Kidney (tissue), 14 donors: ENCODE data around the gene LTB4R2. TPM values are rescaled to one million over a fixed set of nuclear protein-coding genes. Genes with fewer than 3 reads are reported as not detected.
A peak's percentile ranks its signal among the peaks of the same experiment; 100 is the strongest.

ENCODE experiments used
- DNase-seq, 5 donors: peaks; one replicate each; pipeline ENCODE4 v3.0.0-alpha.2; 2013 to 2020
- FAIRE-seq: peaks from 2 replicates; lab custom pipeline; 2012; peaks lifted over from hg19 to GRCh38; lab: Jason Lieb, UNC
- H3K27ac ChIP-seq, 2 donors: one replicate each; pipeline ENCODE4 v1.7.0; 2013; ENCODE audit warnings: low read depth in 2 of 2, low read length in 2 of 2, inconsistent platforms in 1 of 2
- H3K27me3 ChIP-seq: one replicate; pipeline ENCODE4 v1.7.1; 2013; ENCODE audit warnings: low read length, inconsistent platforms; ENCODE audit not compliant: control insufficient read depth, insufficient read depth
- H3K36me3 ChIP-seq, 3 donors: one replicate each; pipeline versions ENCODE4 v1.7.0 to v1.7.1; 2013; ENCODE audit warnings: low read length in 3 of 3, control low read depth in 1 of 3, inconsistent platforms in 1 of 3; ENCODE audit not compliant: insufficient read depth in 3 of 3, control insufficient read depth in 2 of 3
- H3K4me1 ChIP-seq, 3 donors: one replicate each; pipeline versions ENCODE4 v1.7.0 to v1.7.1; 2013; ENCODE audit warnings: low read length in 3 of 3, inconsistent platforms in 1 of 3, low read depth in 1 of 3; ENCODE audit not compliant: control insufficient read depth in 2 of 3, insufficient read depth in 2 of 3
- H3K4me3 ChIP-seq, 3 donors: one replicate each; pipeline versions ENCODE4 v1.7.0 to v1.8.1; 2013; ENCODE audit warnings: low read length in 3 of 3, control low read depth in 1 of 3, inconsistent platforms in 1 of 3
- H3K9ac ChIP-seq, 3 donors: one replicate each; pipeline versions ENCODE4 v1.7.0 to v1.7.1; 2013; ENCODE audit warnings: low read length in 3 of 3, control low read depth in 1 of 3, inconsistent platforms in 1 of 3
- H3K9me3 ChIP-seq, 3 donors: one replicate each; pipeline versions ENCODE4 v1.7.0 to v1.7.1; 2013; ENCODE audit warnings: low read length in 3 of 3, control low read depth in 1 of 3, inconsistent platforms in 1 of 3; ENCODE audit not compliant: control insufficient read depth in 2 of 3, insufficient read depth in 1 of 3
- intact Hi-C: fragments of 100-400 bp; cut with DNase I; formaldehyde crosslinking; loops from one replicate; pipeline ENCODE4 v1.11.1; 2022
- polyA plus RNA-seq: library from polyadenylated mRNA; stranded (reverse); fragments of 350-450 nt; fragmentation: Illumina TruSeq; extraction: RNeasy Lipid Tissue Mini Kit (QIAGEN cat#74804); gene quantifications from one replicate; pipeline ENCODE4 v1.2.3, GENCODE V29; 2014; ENCODE audit warnings: low read depth, low replicate concordance; ENCODE audit not compliant: insufficient read depth
- total RNA-seq: library from RNA; stranded (reverse); fragmentation: NEBNext Ultra II Directional; extraction: Animal tissue kit (Norgen Biotek cat#: 25700); gene quantifications from one replicate; pipeline ENCODE4 v1.2.1, GENCODE V29; 2021
- TF ChIP-seq, protein P1 (sequence below): IDR thresholded peaks from 3 replicates; pipeline ENCODE4 v1.5.1; 2012; ENCODE audit warnings: mild to moderate bottlenecking, moderate library complexity, borderline replicate concordance; ENCODE audit not compliant: insufficient read depth; ENCODE audit errors: extremely low read depth
- donor health status: control.
- donor health status: control.
- donor health status: control.
- donor health status: control.
- donor health status: control.
- donor health status: DM: yes; HTN: yes; CAD: no.
- donor health status: Normal renal cell carcinoma (clear cell type).

The LTB4R2 gene
- total and polyA plus RNA-seq, 2 donors from 2014 or later = 0.67 to 9.2 TPM

- DNase-seq (peak in 2 of 5 donors; percentile 23 to 69), FAIRE-seq (no peak)
Measured at GRCh38 chr14:24316597-24316950, 6.6 kb downstream of the LTB4R2 start.

DNA sequence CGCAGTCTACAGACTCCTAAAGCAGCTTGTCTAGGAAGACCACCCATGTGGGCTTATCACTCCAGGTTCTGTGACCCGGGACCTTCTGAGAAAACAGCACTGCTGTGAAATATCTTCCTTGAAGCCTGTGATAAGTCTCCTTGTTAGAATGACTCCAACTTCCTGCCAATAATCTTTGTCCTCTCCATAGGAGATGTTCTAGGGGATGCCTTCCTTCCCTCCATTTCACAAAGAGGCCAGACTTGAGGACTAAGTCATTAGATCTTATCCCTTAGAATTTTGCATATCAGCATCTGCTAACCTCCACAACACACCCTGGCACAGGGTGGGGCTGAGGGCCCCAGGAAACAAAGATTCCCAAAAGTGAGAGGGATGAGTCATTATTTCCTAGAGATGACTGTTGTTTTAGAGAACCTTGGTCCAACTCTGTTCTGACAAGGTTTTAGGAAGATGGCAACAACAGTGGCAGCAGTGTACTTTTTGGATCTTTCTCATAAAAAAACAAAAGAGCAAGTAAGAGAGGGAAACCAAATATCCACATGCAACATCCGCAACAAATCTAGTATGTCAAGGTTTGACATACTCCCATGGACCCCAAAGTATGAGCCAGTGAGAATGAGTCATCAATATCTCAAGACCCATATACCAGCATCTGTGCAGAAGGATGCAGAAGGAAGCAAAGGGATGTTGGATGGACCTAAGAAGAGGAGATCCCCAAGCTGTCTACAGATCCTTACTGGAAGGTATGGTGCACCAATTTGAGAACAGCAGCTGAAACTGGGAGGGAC, 7.4 kb downstream of the LTB4R2 start:
- H3K4me1 ChIP-seq = peaks cover 0 to 17% (median 15%) of the 10 kb centered on the region in 3 donors
- no peaks in the 10 kb centered on the region for H3K9me3 ChIP-seq
- no peak overlapping the region for H3K27ac ChIP-seq
- no peak overlapping the region for H3K4me3 ChIP-seq
- H3K27me3 ChIP-seq = peaks cover 9% of the 10 kb centered on the region
- FAIRE-seq (no peak), DNase-seq (no peak)
- no peak overlapping the region for H3K9ac ChIP-seq
- intact Hi-C loops = no loop called here
- TF ChIP-seq, protein P1, sequence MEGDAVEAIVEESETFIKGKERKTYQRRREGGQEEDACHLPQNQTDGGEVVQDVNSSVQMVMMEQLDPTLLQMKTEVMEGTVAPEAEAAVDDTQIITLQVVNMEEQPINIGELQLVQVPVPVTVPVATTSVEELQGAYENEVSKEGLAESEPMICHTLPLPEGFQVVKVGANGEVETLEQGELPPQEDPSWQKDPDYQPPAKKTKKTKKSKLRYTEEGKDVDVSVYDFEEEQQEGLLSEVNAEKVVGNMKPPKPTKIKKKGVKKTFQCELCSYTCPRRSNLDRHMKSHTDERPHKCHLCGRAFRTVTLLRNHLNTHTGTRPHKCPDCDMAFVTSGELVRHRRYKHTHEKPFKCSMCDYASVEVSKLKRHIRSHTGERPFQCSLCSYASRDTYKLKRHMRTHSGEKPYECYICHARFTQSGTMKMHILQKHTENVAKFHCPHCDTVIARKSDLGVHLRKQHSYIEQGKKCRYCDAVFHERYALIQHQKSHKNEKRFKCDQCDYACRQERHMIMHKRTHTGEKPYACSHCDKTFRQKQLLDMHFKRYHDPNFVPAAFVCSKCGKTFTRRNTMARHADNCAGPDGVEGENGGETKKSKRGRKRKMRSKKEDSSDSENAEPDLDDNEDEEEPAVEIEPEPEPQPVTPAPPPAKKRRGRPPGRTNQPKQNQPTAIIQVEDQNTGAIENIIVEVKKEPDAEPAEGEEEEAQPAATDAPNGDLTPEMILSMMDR = no peak
- no peaks in the 10 kb centered on the region for H3K36me3 ChIP-seq

More at GRCh38 chr14:24316597-24316950, 6.6 kb downstream of the LTB4R2 start:
- Histone ChIP-seq H3K27me3 (peaks cover 9% of the 10 kb centered on the region), H3K4me3 (no peak overlapping the region), H3K36me3 (no peaks in the 10 kb centered on the region), H3K9me3 (no peaks in the 10 kb centered on the region), H3K9ac (no peak overlapping the region), H3K27ac (no peak overlapping the region), H3K4me1 (peaks cover 0 to 20% (median 16%) of the 10 kb centered on the region in 3 donors)
- TF ChIP-seq, protein P1 = no peak
- intact Hi-C loops = no loop called here

- TF ChIP-seq, protein P1 = no peak
- Histone ChIP-seq H3K27ac (no peak overlapping the region), H3K4me1 (peaks cover 0 to under 1% (median 0%) of the 10 kb centered on the region in 3 donors), H3K27me3 (peaks cover 5% of the 10 kb centered on the region), H3K4me3 (no peak overlapping the region), H3K36me3 (no peaks in the 10 kb centered on the region), H3K9me3 (no peaks in the 10 kb centered on the region), H3K9ac (no peak overlapping the region)
- no peak for FAIRE-seq
- intact Hi-C loops = no loop called here
- DNase-seq = no peak
Measured at GRCh38 chr14:24321212-24321975, 11.5 kb downstream of the LTB4R2 start.
